Measurements from ENCODE around the gene OR8K5.

GRCh38 chr11:56176318-56176717, 16.2 kb upstream of the OR8K5 start, which contains the start of gene OR5J2:
- TF ChIP-seq, protein P1, sequence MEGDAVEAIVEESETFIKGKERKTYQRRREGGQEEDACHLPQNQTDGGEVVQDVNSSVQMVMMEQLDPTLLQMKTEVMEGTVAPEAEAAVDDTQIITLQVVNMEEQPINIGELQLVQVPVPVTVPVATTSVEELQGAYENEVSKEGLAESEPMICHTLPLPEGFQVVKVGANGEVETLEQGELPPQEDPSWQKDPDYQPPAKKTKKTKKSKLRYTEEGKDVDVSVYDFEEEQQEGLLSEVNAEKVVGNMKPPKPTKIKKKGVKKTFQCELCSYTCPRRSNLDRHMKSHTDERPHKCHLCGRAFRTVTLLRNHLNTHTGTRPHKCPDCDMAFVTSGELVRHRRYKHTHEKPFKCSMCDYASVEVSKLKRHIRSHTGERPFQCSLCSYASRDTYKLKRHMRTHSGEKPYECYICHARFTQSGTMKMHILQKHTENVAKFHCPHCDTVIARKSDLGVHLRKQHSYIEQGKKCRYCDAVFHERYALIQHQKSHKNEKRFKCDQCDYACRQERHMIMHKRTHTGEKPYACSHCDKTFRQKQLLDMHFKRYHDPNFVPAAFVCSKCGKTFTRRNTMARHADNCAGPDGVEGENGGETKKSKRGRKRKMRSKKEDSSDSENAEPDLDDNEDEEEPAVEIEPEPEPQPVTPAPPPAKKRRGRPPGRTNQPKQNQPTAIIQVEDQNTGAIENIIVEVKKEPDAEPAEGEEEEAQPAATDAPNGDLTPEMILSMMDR (IDR thresholded peaks at IDR 0.05) = no peak
- no peak for TF ChIP-seq POLR2A (IDR thresholded peaks at IDR 0.05)

All from Peyer's patch (tissue), 4 donors.